ENCODE measurements around the gene AGRN. TPM values are rescaled to one million over a fixed set of nuclear protein-coding genes. Genes with fewer than 3 reads are reported as not detected.

Gene AGRN
- polyA plus RNA-seq, 3 donors: 0.06 to 4.7 (median 0.43) TPM

- Histone ChIP-seq H3K27ac (ENCODE audit: low read depth in 1 of 2, low read length in 2 of 2) (no peak overlapping the region), H3K79me2 (ENCODE audit: insufficient read depth, low read length) (no peaks in the 10 kb centered on the region), H3K4me3 (replicated peaks in 1 of 3; ENCODE audit: low read depth in 2 of 3, low read length in 3 of 3) (peak overlapping the region in 1 of 3 experiments; percentile 52), H3K27me3 (ENCODE audit: control insufficient read depth in 2 of 2, insufficient read depth in 2 of 2, low read length in 2 of 2) (peaks cover 29 to 62% of the 10 kb centered on the region in 2 donors), H3K36me3 (replicated peaks in 1 of 2; ENCODE audit: control insufficient read depth in 1 of 2, insufficient read depth in 2 of 2, low read length in 2 of 2) (no peaks in the 10 kb centered on the region), H2AFZ (ENCODE audit: insufficient read depth, low read depth, low read length, poor library complexity, severe bottlenecking) (no peak overlapping the region), H3K9me3 (replicated peaks in 1 of 2; ENCODE audit: control insufficient read depth in 1 of 2, insufficient read depth in 1 of 2, low read length in 2 of 2) (peaks cover 12 to 27% of the 10 kb centered on the region in 2 donors), H3K4me1 (ENCODE audit: control insufficient read depth in 1 of 2, insufficient read depth in 2 of 2, low read length in 2 of 2) (peaks cover 11 to 33% of the 10 kb centered on the region in 2 donors), H4K20me1 (ENCODE audit: insufficient read depth, low read length) (peaks cover 12% of the 10 kb centered on the region), H3K4me2 (replicated peaks; ENCODE audit: extremely low read depth, low read length, poor library complexity, severe bottlenecking) (peak overlapping the region; percentile 36), H3K9ac (ENCODE audit: insufficient read depth, low read length, poor library complexity, severe bottlenecking) (no peak overlapping the region)
- DNase-seq: peak in 1 of 3 donors; percentile 6
- H3K4me1 Mint-ChIP-seq: peaks cover 14% of the 10 kb centered on the region
- intact Hi-C loops (cut with micrococcal nuclease): no loop called here
- no peak overlapping the region for H3K27ac Mint-ChIP-seq
- H3K4me3 Mint-ChIP-seq: no peak overlapping the region
- H3K9me3 Mint-ChIP-seq: peaks cover 3 to 35% (median 17%) of the 10 kb centered on the region in 7 donors
- TF ChIP-seq CTCF (IDR thresholded peaks at IDR 0.05): no peak
- H3K36me3 Mint-ChIP-seq: peaks cover 0 to 4% of the 10 kb centered on the region in 2 donors
- 50% methylated on average over 3 of the region's 3 CpGs for WGBS (ENCODE audit: insufficient coverage)
- peaks cover 58 to 85% (median 65%) of the 10 kb centered on the region in 3 donors for H3K27me3 Mint-ChIP-seq (ENCODE audit: low read depth in 3 of 3)
Observed at GRCh38 chr1:997713-997992, 22.3 kb upstream of the AGRN start.

- peak in 1 of 3 donors; percentile 4 for DNase-seq
- Mint-ChIP-seq H3K36me3 (peaks cover 0 to 4% of the 10 kb centered on the region in 2 donors), H3K4me1 (peaks cover 14% of the 10 kb centered on the region), H3K27ac (no peak overlapping the region), H3K9me3 (peaks cover 2 to 34% (median 12%) of the 10 kb centered on the region in 7 donors), H3K27me3 (ENCODE audit: low read depth in 3 of 3) (peaks cover 63 to 89% (median 70%) of the 10 kb centered on the region in 3 donors), H3K4me3 (peak overlapping the region; percentile 63 to 66)
- Histone ChIP-seq H2AFZ (ENCODE audit: insufficient read depth, low read depth, low read length, poor library complexity, severe bottlenecking) (no peak overlapping the region), H3K79me2 (ENCODE audit: insufficient read depth, low read length) (no peaks in the 10 kb centered on the region), H3K9me3 (replicated peaks in 1 of 2; ENCODE audit: control insufficient read depth in 1 of 2, insufficient read depth in 1 of 2, low read length in 2 of 2) (peaks cover 7 to 22% of the 10 kb centered on the region in 2 donors), H3K4me1 (ENCODE audit: control insufficient read depth in 1 of 2, insufficient read depth in 2 of 2, low read length in 2 of 2) (peaks cover 11 to 33% of the 10 kb centered on the region in 2 donors), H3K36me3 (replicated peaks in 1 of 2; ENCODE audit: control insufficient read depth in 1 of 2, insufficient read depth in 2 of 2, low read length in 2 of 2) (no peaks in the 10 kb centered on the region), H3K9ac (ENCODE audit: insufficient read depth, low read length, poor library complexity, severe bottlenecking) (no peak overlapping the region), H3K27me3 (ENCODE audit: control insufficient read depth in 2 of 2, insufficient read depth in 2 of 2, low read length in 2 of 2) (peaks cover 29 to 67% of the 10 kb centered on the region in 2 donors), H3K27ac (ENCODE audit: low read depth in 1 of 2, low read length in 2 of 2) (no peak overlapping the region), H3K4me3 (replicated peaks in 1 of 3; ENCODE audit: low read depth in 2 of 3, low read length in 3 of 3) (peak overlapping the region in 2 of 3 experiments; percentile 17 to 52), H4K20me1 (ENCODE audit: insufficient read depth, low read length) (peaks cover 12% of the 10 kb centered on the region), H3K4me2 (replicated peaks; ENCODE audit: extremely low read depth, low read length, poor library complexity, severe bottlenecking) (peak overlapping the region; percentile 36)
- 6% methylated on average over 74 of the region's 75 CpGs for WGBS (ENCODE audit: insufficient coverage)
- intact Hi-C loops (cut with micrococcal nuclease): no loop called here
- no peak for TF ChIP-seq CTCF (IDR thresholded peaks at IDR 0.05)
Observed at GRCh38 chr1:997993-998744, 21.8 kb upstream of the AGRN start.

Measured in CD14-positive monocyte (primary cell).